DOHH2 (cell line): Measurements from ENCODE around the gene FETUB.

ENCODE experiments used
- H3F3A ChIP-seq: fragments of 200-600 bp; sonication (generic), shearing (Covaris generic); 2 replicates; pipeline ENCODE4 v1.6.0; 2016; ENCODE audit warnings: antibody characterized with exemption, mild to moderate bottlenecking; ENCODE audit not compliant: control insufficient read depth, insufficient read depth
- H3K27ac ChIP-seq: fragments of 200-600 bp; sonication (generic); 2 replicates; pipeline ENCODE4 v1.5.1; 2014; ENCODE audit warnings: low read depth, mild to moderate bottlenecking, low read length, moderate library complexity
- H3K27me3 ChIP-seq: fragments of 200-600 bp; sonication (generic); 2 replicates; pipeline ENCODE4 v1.6.1; 2014; ENCODE audit warnings: mild to moderate bottlenecking, low read length, mixed read lengths; ENCODE audit not compliant: control insufficient read depth
- H3K36me3 ChIP-seq: fragments of 200-600 bp; sonication (generic); 2 replicates; pipeline ENCODE4 v1.6.1; 2014; ENCODE audit warnings: mild to moderate bottlenecking, low read length, moderate library complexity, mixed read lengths; ENCODE audit not compliant: control insufficient read depth
- H3K4me1 ChIP-seq: fragments of 200-600 bp; sonication (generic); 2 replicates; pipeline ENCODE4 v1.6.1; 2014; ENCODE audit warnings: mild to moderate bottlenecking, low read length, mixed read lengths; ENCODE audit not compliant: control insufficient read depth
- H3K4me2 ChIP-seq: fragments of 200-600 bp; sonication (generic); 2 replicates; pipeline ENCODE4 v1.6.0; 2014; ENCODE audit warnings: mild to moderate bottlenecking, low read length, moderate library complexity
- H3K4me3 ChIP-seq: fragments of 200-600 bp; sonication (generic); 2 replicates; pipeline ENCODE4 v1.5.1; 2014; ENCODE audit warnings: mild to moderate bottlenecking, low read length, mixed read lengths
- H3K79me2 ChIP-seq: fragments of 200-600 bp; sonication (generic); 2 replicates; pipeline ENCODE4 v1.6.1; 2014; ENCODE audit warnings: mild to moderate bottlenecking, low read length, mixed read lengths; ENCODE audit not compliant: control insufficient read depth
- H3K9me2 ChIP-seq: fragments of 200-600 bp; sonication (generic); replicated peaks from 2 replicates; pipeline ENCODE4 v1.6.1; 2014; ENCODE audit warnings: mild to moderate bottlenecking, low read length, mixed read lengths; ENCODE audit not compliant: control insufficient read depth
- H3K9me3 ChIP-seq: fragments of 200-600 bp; sonication (generic); 2 replicates; pipeline ENCODE4 v1.6.1; 2014; ENCODE audit warnings: antibody characterized with exemption, low read length, mixed read lengths; ENCODE audit not compliant: control insufficient read depth, insufficient read depth
- H4K20me1 ChIP-seq: fragments of 200-600 bp; sonication (generic); 2 replicates; pipeline ENCODE4 v1.6.0; 2014; ENCODE audit warnings: low read depth, mild to moderate bottlenecking, antibody characterized with exemption, low read length, moderate library complexity; ENCODE audit not compliant: control insufficient read depth, insufficient read depth
- EZH2phosphoT487 ChIP-seq: fragments of 200-600 bp; sonication (generic); IDR thresholded peaks from 2 replicates; pipeline ENCODE4 v1.6.1; 2017; ENCODE audit warnings: borderline replicate concordance, mild to moderate bottlenecking, antibody characterized with exemption, low read length, moderate library complexity, mixed read lengths
- TF ChIP-seq, protein P1 (sequence below): fragments of 200-600 bp; sonication (generic); IDR thresholded peaks from one replicate; pipeline ENCODE4 v1.5.1; 2014; ENCODE audit warnings: antibody characterized with exemption, mild to moderate bottlenecking, low read depth, low read length; ENCODE audit not compliant: poor library complexity, severe bottlenecking

Gene FETUB

GRCh38 chr3:186612065-186612464, 28.1 kb upstream of the FETUB start:
- no peaks in the 10 kb centered on the region for H4K20me1 ChIP-seq
- TF ChIP-seq, protein P1, sequence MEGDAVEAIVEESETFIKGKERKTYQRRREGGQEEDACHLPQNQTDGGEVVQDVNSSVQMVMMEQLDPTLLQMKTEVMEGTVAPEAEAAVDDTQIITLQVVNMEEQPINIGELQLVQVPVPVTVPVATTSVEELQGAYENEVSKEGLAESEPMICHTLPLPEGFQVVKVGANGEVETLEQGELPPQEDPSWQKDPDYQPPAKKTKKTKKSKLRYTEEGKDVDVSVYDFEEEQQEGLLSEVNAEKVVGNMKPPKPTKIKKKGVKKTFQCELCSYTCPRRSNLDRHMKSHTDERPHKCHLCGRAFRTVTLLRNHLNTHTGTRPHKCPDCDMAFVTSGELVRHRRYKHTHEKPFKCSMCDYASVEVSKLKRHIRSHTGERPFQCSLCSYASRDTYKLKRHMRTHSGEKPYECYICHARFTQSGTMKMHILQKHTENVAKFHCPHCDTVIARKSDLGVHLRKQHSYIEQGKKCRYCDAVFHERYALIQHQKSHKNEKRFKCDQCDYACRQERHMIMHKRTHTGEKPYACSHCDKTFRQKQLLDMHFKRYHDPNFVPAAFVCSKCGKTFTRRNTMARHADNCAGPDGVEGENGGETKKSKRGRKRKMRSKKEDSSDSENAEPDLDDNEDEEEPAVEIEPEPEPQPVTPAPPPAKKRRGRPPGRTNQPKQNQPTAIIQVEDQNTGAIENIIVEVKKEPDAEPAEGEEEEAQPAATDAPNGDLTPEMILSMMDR = no peak
- TF ChIP-seq EZH2phosphoT487 = no peak
- no peak overlapping the region for H3K27ac ChIP-seq
- H3K4me1 ChIP-seq = peaks cover 18% of the 10 kb centered on the region
- H3F3A ChIP-seq = no peaks in the 10 kb centered on the region
- H3K4me2 ChIP-seq = no peak overlapping the region
- no peaks in the 10 kb centered on the region for H3K9me2 ChIP-seq
- H3K4me3 ChIP-seq = no peak overlapping the region
- H3K79me2 ChIP-seq = no peaks in the 10 kb centered on the region
- no peaks in the 10 kb centered on the region for H3K9me3 ChIP-seq
- H3K36me3 ChIP-seq = no peaks in the 10 kb centered on the region
- peaks cover 9% of the 10 kb centered on the region for H3K27me3 ChIP-seq

DNA sequence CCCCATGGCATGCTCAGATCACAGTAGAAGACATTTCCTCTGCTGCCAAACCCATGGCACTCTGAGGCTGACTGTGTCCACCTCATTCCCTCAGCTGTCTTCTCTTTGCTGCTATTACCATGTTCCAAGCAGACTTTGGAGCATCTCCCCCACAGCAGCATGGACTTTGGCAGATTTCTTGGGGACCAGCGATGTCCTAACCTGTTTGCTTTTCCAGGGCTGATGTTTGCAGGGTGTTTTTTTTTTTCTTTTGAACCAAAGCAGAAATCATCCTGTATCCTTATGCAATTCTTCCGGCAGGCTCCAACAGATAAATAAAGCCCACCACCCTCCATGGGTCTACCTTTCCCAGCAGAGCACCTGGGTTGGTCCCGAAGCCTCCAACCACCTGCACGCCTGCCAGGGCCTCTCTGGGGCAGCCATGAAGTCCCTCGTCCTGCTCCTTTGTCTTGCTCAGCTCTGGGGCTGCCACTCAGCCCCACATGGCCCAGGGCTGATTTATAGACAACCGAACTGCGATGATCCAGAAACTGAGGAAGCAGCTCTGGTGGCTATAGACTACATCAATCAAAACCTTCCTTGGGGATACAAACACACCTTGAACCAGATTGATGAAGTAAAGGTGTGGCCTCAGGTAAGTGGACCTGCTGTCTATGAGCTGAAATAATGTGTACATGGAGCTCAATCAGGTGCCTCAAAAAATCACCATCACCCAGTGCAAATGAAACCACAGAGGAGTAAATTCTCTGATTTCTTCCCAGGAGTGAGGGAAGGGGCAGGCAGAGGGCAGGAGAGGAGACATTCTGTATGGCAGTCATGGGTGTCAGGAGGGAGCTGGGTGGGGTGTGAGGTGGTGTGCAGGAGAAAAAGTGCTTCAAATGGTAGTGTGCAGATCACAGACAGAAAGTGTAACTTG, 27.2 kb upstream of the FETUB start, which contains the start of gene AHSG:
Gene AHSG (plus strand): TSS at position 340 of the 916 bp plus-strand sequence. CDS start 82 bp downstream, at position 422.
- Histone ChIP-seq H3K27me3 (peaks cover 14% of the 10 kb centered on the region), H3K4me3 (no peak within 1 kb of the TSS), H4K20me1 (no peaks in the 10 kb centered on the region), H3F3A (no peaks in the 10 kb centered on the region), H3K9me2 (no peaks in the 10 kb centered on the region), H3K9me3 (no peaks in the 10 kb centered on the region), H3K4me2 (no peak within 1 kb of the TSS), H3K4me1 (peaks cover 22% of the 10 kb centered on the region), H3K79me2 (no peaks in the 10 kb centered on the region), H3K36me3 (no peaks in the 10 kb centered on the region), H3K27ac (no peak within 1 kb of the TSS)
- TF ChIP-seq, protein P1 = no peak
- TF ChIP-seq EZH2phosphoT487 = no peak

- H3K79me2 ChIP-seq = no peaks in the 10 kb centered on the region
- peaks cover 22% of the 10 kb centered on the region for H3K4me1 ChIP-seq
- H3K4me3 ChIP-seq = 0 out of 2 replicates have a peak overlapping the region, but pooled peaks have one; percentile 66
- H3K9me3 ChIP-seq = no peaks in the 10 kb centered on the region
- H3K9me2 ChIP-seq = no peaks in the 10 kb centered on the region
- no peak overlapping the region for H3K27ac ChIP-seq
- no peak for TF ChIP-seq EZH2phosphoT487
- TF ChIP-seq, protein P1 = no peak
- no peaks in the 10 kb centered on the region for H4K20me1 ChIP-seq
- H3K36me3 ChIP-seq = no peaks in the 10 kb centered on the region
- no peaks in the 10 kb centered on the region for H3F3A ChIP-seq
- no peak overlapping the region for H3K4me2 ChIP-seq
- H3K27me3 ChIP-seq = peaks cover 14% of the 10 kb centered on the region
Measured at GRCh38 chr3:186613637-186614265, 26.4 kb upstream of the FETUB start.
